ENCODE measurements around the gene IDH1. TPM values are rescaled to one million over a fixed set of nuclear protein-coding genes. Genes with fewer than 3 reads are reported as not detected.

The IDH1 gene
- total and polyA plus RNA-seq, 2 of the 4 experiments (the other 2 are of a cell fraction), result 53.5 to 77.1 TPM

- intact Hi-C loops (cut with micrococcal nuclease) (no loop called here), dilution Hi-C loops (cut with HindIII; ENCODE audit: low sequenced_read_pairs, unreplicated experiment) (no loop called here)
- WGBS, 2 experiments (ENCODE audit: extremely low coverage in 2 of 2, insufficient read length in 1 of 2), result no CpG with 5 or more reads among the region's 3 CpGs
Observed at GRCh38 chr2:208245746-208246145, 9.1 kb downstream of the IDH1 start.

More at GRCh38 chr2:208245746-208246145, 9.1 kb downstream of the IDH1 start:
- no peak overlapping the region for H2BK5ac ChIP-seq (ENCODE audit: low read depth, low read length, poor library complexity, severe bottlenecking)
- no peak overlapping the region for H3K23ac ChIP-seq (ENCODE audit: low read depth, low read length)
- BruUV-seq (replicated peaks), result no TSS peak
- H3K79me1 ChIP-seq (ENCODE audit: low read depth in 1 of 2, low read length in 2 of 2), result no peaks in the 10 kb centered on the region
- H3K18ac ChIP-seq (ENCODE audit: low read depth, low read length), result no peak overlapping the region
- H2AFZ ChIP-seq (replicated peaks; ENCODE audit: low read length, poor library complexity), result no peak overlapping the region
- ATAC-seq (ENCODE audit: low read depth) (no peak), DNase-seq (no peak)
- H2BK15ac ChIP-seq (ENCODE audit: low read depth, low read length), result no peak overlapping the region
- no peak overlapping the region for H3K9ac ChIP-seq (ENCODE audit: low read depth, low read length)
- in situ Hi-C loops (cut with MboI; ENCODE audit: low sequenced_read_pairs), result no loop called here
- no peak overlapping the region for H2BK20ac ChIP-seq (ENCODE audit: low read depth, low read length)
- no peaks in the 10 kb centered on the region for H3K9me1 ChIP-seq (ENCODE audit: insufficient read depth, low read length)
- no peak overlapping the region for H4K5ac ChIP-seq (ENCODE audit: low read depth, low read length)
- no peaks in the 10 kb centered on the region for H3K9me3 ChIP-seq (ENCODE audit: control insufficient read depth, insufficient read depth, low read length)
- no peaks in the 10 kb centered on the region for H3K27me3 ChIP-seq (ENCODE audit: control insufficient read depth, insufficient read depth, low read length)
- H3K4me2 ChIP-seq (ENCODE audit: low read depth, low read length), result no peak overlapping the region
- CTCF ChIA-PET, result interaction anchor here (1.0 kb wide), 1 partner anchor 9 kb away, joined by 3 read pairs; the partner anchor contains the start of gene IDH1
- no peaks in the 10 kb centered on the region for H4K20me1 ChIP-seq (ENCODE audit: insufficient read depth, low read length)
- H2AK9ac ChIP-seq (replicated peaks; ENCODE audit: low read depth, low read length, poor library complexity), result no peak overlapping the region
- TF ChIP-seq RFX5 (IDR thresholded peaks at IDR 0.05; ENCODE audit: low read depth, low read length) (no peak), RCOR1 (IDR thresholded peaks at IDR 0.05; ENCODE audit: insufficient replicate concordance, low read length) (no peak), SMC3 (IDR thresholded peaks at IDR 0.05; ENCODE audit: low read depth, low read length) (no peak), CEBPB (IDR thresholded peaks at IDR 0.05; ENCODE audit: low read depth, low read length) (no peak), MAFK (IDR thresholded peaks at IDR 0.05; ENCODE audit: low read depth, low read length) (peak; percentile 32; the same call in 1 of the 2 replicates), CHD1 (IDR thresholded peaks at IDR 0.05; ENCODE audit: low read depth, low read length) (no peak), NFE2L2 (IDR thresholded peaks at IDR 0.05; ENCODE audit: low read depth, low read length) (no peak)
- peaks cover 13% of the 10 kb centered on the region; the same call in 1 of the 2 replicates for H3K36me3 ChIP-seq (ENCODE audit: control insufficient read depth, insufficient read depth, low read length)
- H3K27ac ChIP-seq (ENCODE audit: insufficient read depth, low read length), result no peak overlapping the region
- no peak overlapping the region for H2BK120ac ChIP-seq (ENCODE audit: low read depth, low read length)
- no peak overlapping the region for H4K8ac ChIP-seq (ENCODE audit: low read depth in 2 of 2, low read length in 2 of 2)
- H3K14ac ChIP-seq (replicated peaks; ENCODE audit: low read depth, low read length), result no peak overlapping the region
- no peak overlapping the region for H3K4me3 ChIP-seq (ENCODE audit: insufficient read depth, low read depth, low read length)
- POLR2A ChIA-PET (ENCODE audit: unreplicated experiment), result no interaction called here
- no peak overlapping the region for H3K4ac ChIP-seq (ENCODE audit: low read depth, low read length)
- peaks cover 3% of the 10 kb centered on the region; the same call in 1 of the 2 replicates for H3K4me1 ChIP-seq (ENCODE audit: control insufficient read depth, insufficient read depth, low read length)
- no peak overlapping the region for H3K56ac ChIP-seq (ENCODE audit: extremely low read depth, insufficient read depth, low read length)
- no peak overlapping the region for H4K91ac ChIP-seq (ENCODE audit: insufficient read depth, low read depth, low read length)
- H2AK5ac ChIP-seq (ENCODE audit: low read depth, low read length), result no peak overlapping the region

Data from IMR-90 (cell line).